ENCODE results near the gene STT3B.

Gene STT3B

GRCh38 chr3:31532587-31533168, at the start of gene STT3B:
Gene STT3B, plus strand, starts transcription at chr3:31532925. Its CDS starts 74 bp downstream, at chr3:31532999.
- Histone ChIP-seq H3K4me3 (ENCODE audit: insufficient read length, low read depth) (peak within 1 kb of the TSS; percentile 81), H3K36me3 (ENCODE audit: insufficient read depth, insufficient read length, low read length) (peaks cover 4% of the 10 kb centered on the region), H3K27me3 (ENCODE audit: insufficient read depth, insufficient read length) (no peaks in the 10 kb centered on the region), H3K9me3 (ENCODE audit: insufficient read depth, low read length) (no peaks in the 10 kb centered on the region), H3K4me1 (ENCODE audit: insufficient read depth, insufficient read length) (no peaks in the 10 kb centered on the region), H3K9ac (ENCODE audit: insufficient read length, low read depth) (peak within 1 kb of the TSS; percentile 99)
- DNase-seq (ENCODE audit: low read depth, low spot score), result peak; percentile 58
- TF ChIP-seq ZNF274 (IDR thresholded peaks at IDR 0.05; ENCODE audit: low read depth, low read length) (no peak), YY1 (IDR thresholded peaks at IDR 0.05; ENCODE audit: insufficient read depth, insufficient read length) (peak; percentile 33)

GRCh38 chr3:31483776-31484175, 48.9 kb upstream of the STT3B start:
- Histone ChIP-seq H3K4me3 (ENCODE audit: insufficient read length, low read depth) (no peak overlapping the region), H3K9me3 (ENCODE audit: insufficient read depth, low read length) (peaks cover 8% of the 10 kb centered on the region; the same call in 1 of the 2 replicates), H3K9ac (ENCODE audit: insufficient read length, low read depth) (no peak overlapping the region), H3K36me3 (ENCODE audit: insufficient read depth, insufficient read length, low read length) (no peaks in the 10 kb centered on the region), H3K27me3 (ENCODE audit: insufficient read depth, insufficient read length) (no peaks in the 10 kb centered on the region), H3K4me1 (ENCODE audit: insufficient read depth, insufficient read length) (no peaks in the 10 kb centered on the region)
- TF ChIP-seq YY1 (IDR thresholded peaks at IDR 0.05; ENCODE audit: insufficient read depth, insufficient read length) (no peak), SUZ12 (IDR thresholded peaks at IDR 0.05; ENCODE audit: extremely low read depth, insufficient read depth, insufficient read length) (no peak), ZNF274 (IDR thresholded peaks at IDR 0.05; ENCODE audit: low read depth, low read length) (no peak)
- DNase-seq (ENCODE audit: low read depth, low spot score), result no peak

- Histone ChIP-seq H3K4me3 (ENCODE audit: insufficient read length, low read depth) (no peak overlapping the region), H3K4me1 (ENCODE audit: insufficient read depth, insufficient read length) (no peaks in the 10 kb centered on the region), H3K36me3 (ENCODE audit: insufficient read depth, insufficient read length, low read length) (no peaks in the 10 kb centered on the region), H3K27me3 (ENCODE audit: insufficient read depth, insufficient read length) (no peaks in the 10 kb centered on the region), H3K9me3 (ENCODE audit: insufficient read depth, low read length) (0 out of 2 replicates have a peak, but pooled peaks cover under 1% of the 10 kb centered on the region), H3K9ac (ENCODE audit: insufficient read length, low read depth) (no peak overlapping the region)
- no peak for DNase-seq (ENCODE audit: low read depth, low spot score)
- TF ChIP-seq ZNF274 (IDR thresholded peaks at IDR 0.05; ENCODE audit: low read depth, low read length), result no peak
- TF ChIP-seq SUZ12 (IDR thresholded peaks at IDR 0.05; ENCODE audit: extremely low read depth, insufficient read depth, insufficient read length), result no peak
- no peak for TF ChIP-seq YY1 (IDR thresholded peaks at IDR 0.05; ENCODE audit: insufficient read depth, insufficient read length)
Measured at GRCh38 chr3:31485196-31485595, 47.5 kb upstream of the STT3B start.

- TF ChIP-seq ZNF274 (IDR thresholded peaks at IDR 0.05; ENCODE audit: low read depth, low read length) (no peak), SUZ12 (IDR thresholded peaks at IDR 0.05; ENCODE audit: extremely low read depth, insufficient read depth, insufficient read length) (no peak), YY1 (IDR thresholded peaks at IDR 0.05; ENCODE audit: insufficient read depth, insufficient read length) (no peak)
- peaks cover 14% of the 10 kb centered on the region for H3K9me3 ChIP-seq (ENCODE audit: insufficient read depth, low read length)
Measured at GRCh38 chr3:31486865-31487533, 45.7 kb upstream of the STT3B start.

GRCh38 chr3:31488475-31489017, 44.2 kb upstream of the STT3B start:
- Histone ChIP-seq H3K4me3 (ENCODE audit: insufficient read length, low read depth) (no peak overlapping the region), H3K36me3 (ENCODE audit: insufficient read depth, insufficient read length, low read length) (no peaks in the 10 kb centered on the region), H3K4me1 (ENCODE audit: insufficient read depth, insufficient read length) (no peaks in the 10 kb centered on the region), H3K9ac (ENCODE audit: insufficient read length, low read depth) (no peak overlapping the region), H3K27me3 (ENCODE audit: insufficient read depth, insufficient read length) (no peaks in the 10 kb centered on the region), H3K9me3 (ENCODE audit: insufficient read depth, low read length) (peaks cover 14% of the 10 kb centered on the region)
- TF ChIP-seq YY1 (IDR thresholded peaks at IDR 0.05; ENCODE audit: insufficient read depth, insufficient read length), result no peak
- DNase-seq (ENCODE audit: low read depth, low spot score), result no peak

More at GRCh38 chr3:31486865-31487533, 45.7 kb upstream of the STT3B start:
- DNase-seq (ENCODE audit: low read depth, low spot score), result no peak
- no peaks in the 10 kb centered on the region for H3K36me3 ChIP-seq (ENCODE audit: insufficient read depth, insufficient read length, low read length)
- H3K9ac ChIP-seq (ENCODE audit: insufficient read length, low read depth), result no peak overlapping the region
- H3K4me3 ChIP-seq (ENCODE audit: insufficient read length, low read depth), result no peak overlapping the region
- H3K4me1 ChIP-seq (ENCODE audit: insufficient read depth, insufficient read length), result no peaks in the 10 kb centered on the region
- H3K27me3 ChIP-seq (ENCODE audit: insufficient read depth, insufficient read length), result no peaks in the 10 kb centered on the region

GRCh38 chr3:31490502-31490901, 42.2 kb upstream of the STT3B start:
- no peak for DNase-seq (ENCODE audit: low read depth, low spot score)
- no peaks in the 10 kb centered on the region for H3K4me1 ChIP-seq (ENCODE audit: insufficient read depth, insufficient read length)
- H3K4me3 ChIP-seq (ENCODE audit: insufficient read length, low read depth), result no peak overlapping the region
- TF ChIP-seq ZNF274 (IDR thresholded peaks at IDR 0.05; ENCODE audit: low read depth, low read length) (no peak), YY1 (IDR thresholded peaks at IDR 0.05; ENCODE audit: insufficient read depth, insufficient read length) (no peak), SUZ12 (IDR thresholded peaks at IDR 0.05; ENCODE audit: extremely low read depth, insufficient read depth, insufficient read length) (no peak)
- no peaks in the 10 kb centered on the region for H3K27me3 ChIP-seq (ENCODE audit: insufficient read depth, insufficient read length)
- no peaks in the 10 kb centered on the region for H3K36me3 ChIP-seq (ENCODE audit: insufficient read depth, insufficient read length, low read length)
- H3K9me3 ChIP-seq (ENCODE audit: insufficient read depth, low read length), result peaks cover 14% of the 10 kb centered on the region
- no peak overlapping the region for H3K9ac ChIP-seq (ENCODE audit: insufficient read length, low read depth)

- Histone ChIP-seq H3K9ac (ENCODE audit: insufficient read length, low read depth) (no peak overlapping the region), H3K9me3 (ENCODE audit: insufficient read depth, low read length) (peaks cover 14% of the 10 kb centered on the region), H3K4me1 (ENCODE audit: insufficient read depth, insufficient read length) (no peaks in the 10 kb centered on the region), H3K4me3 (ENCODE audit: insufficient read length, low read depth) (no peak overlapping the region), H3K27me3 (ENCODE audit: insufficient read depth, insufficient read length) (no peaks in the 10 kb centered on the region), H3K36me3 (ENCODE audit: insufficient read depth, insufficient read length, low read length) (no peaks in the 10 kb centered on the region)
- TF ChIP-seq ZNF274 (IDR thresholded peaks at IDR 0.05; ENCODE audit: low read depth, low read length) (no peak), SUZ12 (IDR thresholded peaks at IDR 0.05; ENCODE audit: extremely low read depth, insufficient read depth, insufficient read length) (no peak)
- no peak for DNase-seq (ENCODE audit: low read depth, low spot score)
Measured at GRCh38 chr3:31491660-31492059, 41.1 kb upstream of the STT3B start.

All from NT2/D1 (cell line).